Right ventricle myocardium inferior (tissue), 1 donor: ENCODE data around the gene HMBS. TPM values are rescaled to one million over a fixed set of nuclear protein-coding genes. Genes with fewer than 3 reads are reported as not detected.
"Not testable (repeated sequence)": the region's sequence is repeated elsewhere in the genome, so short reads cannot be mapped to it uniquely, and the experiment has no call there.

Experiments
- ATAC-seq: fragments of 200-7000 bp; cut with Tn5 transposase; one replicate; pipeline ENCODE4 v1.9.1; 2020; ENCODE audit warnings: mild to moderate bottlenecking, moderate library complexity
- DNase-seq: peaks from one replicate; pipeline ENCODE4 v3.0.0; 2021; ENCODE audit errors: missing footprints
- intact Hi-C: fragments of 100-400 bp; cut with DNase I; formaldehyde crosslinking; loops from one replicate; pipeline ENCODE4 v1.11.0; 2022
- long read RNA-seq: library from polyadenylated mRNA; unstranded; transcript quantifications from one replicate; pipeline ENCODE4 v2.0.0, GENCODE V29; 2021
- total RNA-seq: library from RNA; stranded (reverse); fragmentation: NEBNext Ultra II Directional; extraction: Animal tissue kit (Norgen Biotek cat#: 25700); gene quantifications from one replicate; pipeline ENCODE4 v1.2.1, GENCODE V29; 2021
- donor health status: DM: no; HTN: yes; CAD: no; lungs with severe emphysema.

The HMBS gene
- 22.8 TPM for total RNA-seq
- long read RNA-seq, transcript HMBS-201 (14 exons, 1,501 nt) = major isoform, 8 of 14 reads
- long read RNA-seq, partial matches to known transcripts = 1 of 14 reads
- long read RNA-seq, other reads (novel, unspliced or antisense) = 4 of 14 reads

DNA sequence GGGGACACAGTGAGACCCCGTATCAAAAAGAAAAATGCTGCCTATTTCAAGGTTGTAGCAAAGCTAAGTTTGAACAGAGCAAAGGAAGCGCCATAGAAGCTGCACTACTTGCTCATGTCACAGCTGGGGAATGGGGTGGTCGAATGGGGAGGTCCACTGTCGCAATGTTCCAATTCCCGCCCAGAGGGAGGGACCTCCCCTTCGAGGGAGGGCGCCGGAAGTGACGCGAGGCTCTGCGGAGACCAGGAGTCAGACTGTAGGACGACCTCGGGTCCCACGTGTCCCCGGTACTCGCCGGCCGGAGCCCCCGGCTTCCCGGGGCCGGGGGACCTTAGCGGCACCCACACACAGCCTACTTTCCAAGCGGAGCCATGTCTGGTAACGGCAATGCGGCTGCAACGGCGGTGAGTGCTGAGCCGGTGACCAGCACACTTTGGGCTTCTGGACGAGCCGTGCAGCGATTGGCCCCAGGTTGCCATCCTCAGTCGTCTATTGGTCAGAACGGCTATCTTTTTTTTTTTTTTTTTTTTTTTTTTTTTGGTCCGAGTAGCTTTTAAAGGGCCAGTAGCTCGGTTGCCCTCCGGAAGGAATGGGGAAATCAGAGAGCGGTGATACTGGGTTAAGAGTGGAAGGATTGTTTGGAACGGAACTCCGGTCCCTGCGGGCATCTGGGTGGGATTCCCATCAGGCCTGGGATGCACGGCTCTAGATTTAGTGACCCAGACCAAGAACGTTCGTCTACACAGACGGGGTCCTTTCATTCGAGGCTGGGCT, at the start of gene HMBS:
HMBS (plus strand) TSS at position 219 of the 774 bp plus-strand sequence; CDS start at position 372, 153 bp downstream.
- ATAC-seq = peak; percentile 97
- DNase-seq = peak; percentile 97
- intact Hi-C loops = loop anchor here (2.0 kb wide), 1 partner anchor 18 kb away; the partner anchor contains the start of gene VPS11

- DNase-seq = no peak
- intact Hi-C loops = no loop called here
- no peak for ATAC-seq
Observed at GRCh38 chr11:119038884-119039283, 45.8 kb upstream of the HMBS start.

- intact Hi-C loops, ATAC-seq: not testable (repeated sequence)
Observed at GRCh38 chr11:119039471-119039870, 45.2 kb upstream of the HMBS start.

DNA sequence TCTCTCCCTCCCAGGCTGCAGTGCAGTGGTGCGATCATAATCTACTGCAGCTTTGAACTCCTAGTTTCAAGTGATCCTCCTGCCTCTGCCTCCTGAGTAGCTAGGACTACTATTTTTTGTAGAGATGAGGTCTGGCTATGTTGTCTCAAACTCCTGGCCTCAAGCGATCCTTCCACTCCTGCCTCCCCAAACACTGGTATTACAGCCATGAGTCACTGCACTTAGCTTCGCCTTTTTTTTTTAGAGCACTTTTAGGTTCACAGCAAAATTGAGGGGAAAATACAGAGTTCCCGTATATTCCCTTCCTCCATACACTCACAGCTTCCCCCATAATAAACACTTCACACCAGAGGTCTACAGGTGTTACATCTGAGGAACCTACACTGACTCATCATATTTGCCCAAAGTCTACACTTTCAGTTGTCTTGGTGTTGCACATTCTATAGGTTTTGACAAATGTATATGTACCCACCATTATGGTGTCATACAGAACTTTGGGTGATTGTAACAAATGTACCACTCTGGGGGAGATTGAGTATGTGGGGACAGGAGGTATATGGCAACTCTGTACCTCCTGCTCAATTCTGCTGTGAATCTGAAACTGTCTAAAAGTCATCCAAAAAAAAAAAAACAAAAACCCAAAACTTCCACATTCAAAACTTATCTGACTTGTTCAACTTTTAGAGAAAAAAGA, 42.7 kb upstream of the HMBS start:
- ATAC-seq (no peak), DNase-seq (no peak)
- intact Hi-C loops = no loop called here

More at GRCh38 chr11:119039471-119039870, 45.2 kb upstream of the HMBS start:
- DNase-seq = not testable (repeated sequence)

GRCh38 chr11:119042927-119043326, 41.8 kb upstream of the HMBS start:
- intact Hi-C loops = no loop called here
- DNase-seq (no peak), ATAC-seq (no peak)

DNA sequence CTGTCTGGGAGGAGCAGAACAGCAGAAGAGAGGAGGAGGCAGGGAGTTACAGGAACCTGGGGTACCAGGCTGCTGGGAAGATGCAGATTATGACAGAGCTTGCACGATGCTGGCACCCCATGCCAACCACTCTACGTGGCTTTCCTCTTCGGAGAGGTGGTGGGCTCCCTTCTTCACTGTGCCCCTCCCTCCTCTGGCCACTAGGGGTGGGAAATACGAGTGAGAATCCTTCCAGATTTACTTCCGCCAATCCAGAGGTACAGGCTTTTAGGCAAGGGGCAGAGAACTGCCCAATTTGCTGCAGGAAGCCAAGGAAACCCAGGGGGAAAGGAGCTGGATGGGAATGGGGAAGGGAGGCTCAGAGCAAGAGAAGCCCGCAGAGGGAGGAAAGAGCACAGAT, 40.0 kb upstream of the HMBS start:
- no peak for ATAC-seq
- intact Hi-C loops = no loop called here
- DNase-seq = no peak

GRCh38 chr11:119046489-119046888, 38.2 kb upstream of the HMBS start:
- intact Hi-C loops = no loop called here
- no peak for ATAC-seq
- no peak for DNase-seq

- DNase-seq (no peak), ATAC-seq (no peak)
- intact Hi-C loops = no loop called here
Observed at GRCh38 chr11:119047205-119047604, 37.5 kb upstream of the HMBS start.

- DNase-seq (no peak), ATAC-seq (no peak)
- intact Hi-C loops = no loop called here
Observed at GRCh38 chr11:119048644-119049043, 36.0 kb upstream of the HMBS start.

- ATAC-seq = no peak
- intact Hi-C loops = no loop called here
- DNase-seq = no peak
Observed at GRCh38 chr11:119049081-119049480, 35.6 kb upstream of the HMBS start.

- ATAC-seq (no peak), DNase-seq (no peak)
- intact Hi-C loops = no loop called here
Observed at GRCh38 chr11:119051440-119052162, 33.1 kb upstream of the HMBS start.

DNA sequence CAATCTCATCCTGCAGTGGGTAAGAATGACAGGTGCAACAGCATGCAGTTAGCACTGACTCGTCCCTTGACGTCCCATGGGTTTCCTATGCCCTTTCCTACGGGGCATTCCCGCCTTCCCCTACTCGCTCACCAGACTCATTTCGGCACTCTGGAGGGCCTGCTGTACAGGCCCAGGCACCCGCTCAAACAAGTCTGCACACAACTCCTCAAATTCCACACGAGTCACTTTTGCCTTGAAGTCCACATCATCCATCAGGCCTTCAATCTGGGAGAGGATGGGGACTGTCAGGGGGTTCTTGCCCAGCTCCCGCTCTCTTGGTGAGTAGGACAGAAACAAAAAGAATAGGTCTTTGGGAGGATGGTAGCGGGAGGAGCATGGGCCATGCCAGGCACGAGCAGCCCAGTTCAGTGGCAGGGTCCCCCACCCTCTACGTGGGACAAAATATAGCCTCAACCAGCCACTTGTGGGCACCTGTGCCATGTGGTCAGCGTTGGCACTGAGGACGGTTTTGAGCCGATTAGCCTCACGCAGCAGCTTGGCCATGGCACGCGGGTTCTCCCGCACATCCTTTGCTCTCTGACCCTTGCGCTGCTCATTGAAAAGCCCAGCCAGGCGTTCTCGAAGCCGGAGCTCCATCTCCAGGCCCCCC, 32.4 kb upstream of the HMBS start:
- intact Hi-C loops = no loop called here
- DNase-seq (no peak), ATAC-seq (no peak)

GRCh38 chr11:119054418-119054817, 30.3 kb upstream of the HMBS start:
- DNase-seq (no peak), ATAC-seq (no peak)
- intact Hi-C loops = no loop called here

GRCh38 chr11:119055901-119056300, 28.8 kb upstream of the HMBS start:
- ATAC-seq = no peak
- intact Hi-C loops = no loop called here
- DNase-seq = no peak

- intact Hi-C loops = no loop called here
- ATAC-seq (peak; percentile 6), DNase-seq (no peak)
Observed at GRCh38 chr11:119056421-119056999, 28.2 kb upstream of the HMBS start.

DNA sequence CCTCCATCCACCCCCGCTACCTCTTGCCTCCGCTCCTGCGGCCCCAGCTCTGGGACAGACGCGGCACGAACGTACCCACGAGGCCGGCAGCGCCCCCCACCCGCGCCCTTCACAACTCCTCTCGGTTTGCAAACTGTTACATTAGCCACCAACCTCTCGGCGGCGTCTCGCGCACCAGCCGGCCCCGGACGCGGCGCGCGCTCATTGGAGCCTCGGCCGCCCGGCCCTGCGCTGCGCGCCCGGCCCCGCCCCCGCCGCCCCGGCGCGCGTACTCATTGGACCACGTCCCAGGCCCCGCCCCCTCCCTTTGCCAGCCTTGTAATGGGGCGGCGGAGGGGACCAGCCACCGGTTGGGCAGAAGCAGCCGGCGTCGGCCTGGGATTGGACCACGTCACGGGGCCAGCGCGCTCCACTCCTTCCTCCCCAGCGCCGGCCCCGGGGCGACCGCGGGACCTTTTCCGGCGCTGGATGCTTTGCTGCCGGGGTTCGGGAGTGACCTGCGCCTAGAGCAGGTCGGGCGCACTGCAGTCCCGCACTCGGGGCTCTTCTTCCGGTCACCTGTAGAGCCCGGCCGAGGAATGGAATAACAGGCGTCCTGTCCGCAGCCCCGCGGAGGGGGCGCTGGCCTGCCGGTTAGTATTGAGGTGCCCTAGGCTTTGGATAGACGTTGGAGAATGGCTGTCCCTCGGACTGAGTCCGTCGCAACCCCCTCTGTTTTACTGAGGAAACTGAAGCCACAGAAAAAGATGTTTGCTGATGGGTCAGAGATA, 27.5 kb upstream of the HMBS start, which contains the start of gene HYOU1:
HYOU1 (minus strand) TSS at position 206 of the 770 bp plus-strand sequence. CDS start 1,045 bp downstream, outside the sequence.
- ATAC-seq (peak; percentile 96), DNase-seq (peak; percentile 100)
- intact Hi-C loops = no loop called here

DNA sequence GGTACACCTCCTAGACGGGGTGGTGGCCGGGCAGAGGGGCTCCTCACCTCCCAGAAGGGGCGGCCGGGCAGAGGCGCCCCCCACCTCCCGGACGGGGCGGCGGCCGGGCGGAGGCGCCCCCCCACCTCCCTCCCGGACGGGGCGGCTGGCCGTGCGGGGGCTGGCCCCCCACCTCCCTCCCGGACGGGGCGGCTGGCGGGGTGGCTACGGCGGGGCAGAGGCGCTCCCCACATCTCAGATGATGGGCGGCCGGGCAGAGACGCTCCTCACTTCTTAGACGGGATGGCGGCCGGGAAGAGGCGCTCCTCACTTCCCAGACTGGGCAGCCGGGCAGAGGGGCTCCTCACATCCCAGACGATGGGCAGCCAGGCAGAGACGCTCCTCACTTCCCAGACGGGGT, 25.6 kb upstream of the HMBS start:
- intact Hi-C loops, DNase-seq, ATAC-seq: not testable (repeated sequence)

GRCh38 chr11:119061256-119061655, 23.4 kb upstream of the HMBS start:
- DNase-seq (no peak), ATAC-seq (no peak)
- intact Hi-C loops = no loop called here
